ENCODE results near the gene C12orf56. TPM values are rescaled to one million over a fixed set of nuclear protein-coding genes. Genes with fewer than 3 reads are reported as not detected.

Gene C12orf56
- total and polyA plus RNA-seq, 9 of the 15 experiments (the other 6 are each of a cell fraction or from before 2014, with no cell fraction given) = 0.40 to 4.8 (median 1.2) TPM

- no peak; the same call in 1 of the 2 replicates for TF ChIP-seq CUX1 (CRISPR knock-in tag; IDR thresholded peaks at IDR 0.05)
- TF ChIP-seq CEBPB (tag; IDR thresholded peaks at IDR 0.05) = no peak
- no peak for TF ChIP-seq SNIP1 (IDR thresholded peaks at IDR 0.05; ENCODE audit: low read depth)
- TF ChIP-seq CREB3 (tag; conservative IDR thresholded peaks at IDR 0.05; ENCODE audit: low read depth) = no peak
- no peak for TF ChIP-seq ZC3H8 (IDR thresholded peaks at IDR 0.05)
- no peak for TF ChIP-seq EP300 (IDR thresholded peaks at IDR 0.05; ENCODE audit: low read length)
- TF ChIP-seq CTBP1 (IDR thresholded peaks at IDR 0.05; ENCODE audit: borderline replicate concordance) = peak; percentile 84; the same call in 1 of the 2 replicates
- no peak for TF ChIP-seq ZNF121 (CRISPR knock-in tag; conservative IDR thresholded peaks at IDR 0.05)
- peak; percentile 89 for TF ChIP-seq TBP (optimal IDR thresholded peaks at IDR 0.05; ENCODE audit: low read depth, low read length)
- no peak for TF ChIP-seq RUNX1 (IDR thresholded peaks at IDR 0.05; ENCODE audit: low read depth)
- TF ChIP-seq RREB1 (CRISPR knock-in tag; IDR thresholded peaks at IDR 0.05) = no peak
- TF ChIP-seq RBM15 (IDR thresholded peaks at IDR 0.05; ENCODE audit: insufficient read depth, low read length) = no peak
- no peak for TF ChIP-seq NELFE (IDR thresholded peaks at IDR 0.05; ENCODE audit: insufficient read depth, insufficient read length)
- TF ChIP-seq ZNF586 (CRISPR knock-in tag; conservative IDR thresholded peaks at IDR 0.05) = no peak
- no peak for TF ChIP-seq NR2F6 (CRISPR knock-in tag; IDR thresholded peaks at IDR 0.05)
- TF ChIP-seq U2AF1 (optimal IDR thresholded peaks at IDR 0.05; ENCODE audit: low read depth, low read length) = no peak
Measured at GRCh38 chr12:64403707-64404469, 13.3 kb upstream of the C12orf56 start, which contains the start of gene XPOT (continued).

Measured in K562 (cell line).